Activated T-helper 1 cell treated with anti-CD3 and anti-CD28 coated beads, Interleukin-2, amount 50 U/mL, for 16 hours (primary cell): Measurements from ENCODE around the gene DESI1.
"Not testable (repeated sequence)": the region's sequence is repeated elsewhere in the genome, so short reads cannot be mapped to it uniquely, and the experiment has no call there.

Experiments
- DNase-seq, 2 donors: peaks; one replicate each; pipeline ENCODE4 v3.0.0-alpha.2; 2020; ENCODE audit warnings: low read depth in 1 of 2, low spot score in 1 of 2

DESI1 gene

DNA sequence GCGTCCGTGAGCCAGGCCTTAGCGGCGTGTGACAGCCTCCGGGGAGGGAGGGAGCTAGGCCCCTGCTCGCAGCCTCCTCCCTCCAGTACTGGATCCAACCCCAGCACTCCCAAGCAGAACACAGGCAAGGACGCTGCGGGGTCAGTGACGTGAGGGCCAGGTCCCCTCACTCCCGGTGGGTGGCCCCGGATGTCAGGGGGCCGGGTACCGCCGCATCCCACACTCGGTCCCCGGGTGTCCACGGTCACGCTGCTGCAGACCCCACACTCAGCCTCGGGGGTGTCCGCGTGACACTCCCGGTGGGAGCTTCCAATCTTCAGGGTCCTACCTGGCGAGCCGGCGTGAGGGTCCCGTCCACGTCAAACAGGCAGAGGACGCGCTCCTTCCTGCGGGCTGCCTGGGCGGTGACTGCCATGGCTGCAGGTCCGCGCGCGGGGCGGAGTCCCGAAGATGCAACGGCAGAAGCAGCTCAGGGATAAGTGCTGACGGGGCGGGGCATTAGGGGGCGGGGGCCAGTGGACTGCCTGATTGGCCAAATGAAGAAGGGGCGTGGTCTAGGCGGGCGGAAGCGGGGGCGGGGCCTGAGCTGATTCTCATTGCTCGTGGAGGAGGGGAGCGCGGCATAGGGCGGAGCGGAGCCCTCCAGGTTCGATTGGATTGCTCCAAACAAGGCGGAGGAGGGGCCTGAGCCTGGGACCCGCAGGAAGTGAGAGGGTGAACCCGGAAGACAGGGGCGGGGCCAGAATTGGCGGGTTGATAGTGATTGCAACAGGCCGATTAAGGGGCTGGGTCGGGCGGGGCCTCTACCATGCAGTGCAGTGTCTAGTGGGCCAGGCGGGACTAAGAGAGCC, 31.2 kb downstream of the DESI1 start, which contains the start of gene PMM1:
TSS of gene PMM1 (minus strand) at position 450 of the 851 bp plus-strand sequence. CDS start at position 415, 35 bp downstream.
- peak; percentile 100 for DNase-seq

DNA sequence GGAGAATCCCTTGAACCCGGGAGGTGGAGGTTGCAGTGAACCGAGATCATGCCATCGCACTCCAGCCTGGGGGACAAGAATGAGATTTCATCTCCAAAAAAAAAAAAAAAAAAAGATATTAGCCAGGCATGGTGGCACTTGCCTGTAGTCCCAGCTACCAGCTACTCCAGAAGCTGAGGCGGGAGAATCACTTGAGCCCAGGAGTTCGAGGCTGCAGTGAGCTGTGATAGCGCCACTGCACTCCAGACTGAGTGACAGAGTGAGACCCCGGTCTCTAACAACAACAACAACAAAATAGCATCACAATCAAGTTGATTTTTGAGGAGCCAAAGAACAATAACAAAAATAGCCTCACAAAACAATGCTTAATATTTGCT, 33.5 kb downstream of the DESI1 start:
- no peak for DNase-seq

DNA sequence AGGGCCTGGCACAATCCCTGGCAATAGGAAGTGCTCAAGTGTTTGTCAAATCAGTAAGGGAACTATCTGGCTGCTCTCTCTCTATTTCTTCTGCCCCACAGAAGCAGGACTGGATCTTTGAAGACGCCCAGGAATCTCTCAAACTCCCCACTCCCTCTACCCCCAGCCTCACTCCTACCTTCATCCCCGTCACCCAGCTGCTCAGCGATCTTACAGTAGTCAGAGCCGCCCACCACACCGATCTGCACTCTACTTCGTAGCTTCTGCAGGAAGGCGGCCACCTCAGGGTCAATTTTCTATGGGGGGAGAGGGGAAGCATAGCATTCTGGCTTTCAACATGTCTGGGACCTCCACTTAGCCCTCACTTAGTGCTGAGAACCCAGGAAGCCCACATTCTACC, 34.9 kb downstream of the DESI1 start:
- no peak for DNase-seq

DNA sequence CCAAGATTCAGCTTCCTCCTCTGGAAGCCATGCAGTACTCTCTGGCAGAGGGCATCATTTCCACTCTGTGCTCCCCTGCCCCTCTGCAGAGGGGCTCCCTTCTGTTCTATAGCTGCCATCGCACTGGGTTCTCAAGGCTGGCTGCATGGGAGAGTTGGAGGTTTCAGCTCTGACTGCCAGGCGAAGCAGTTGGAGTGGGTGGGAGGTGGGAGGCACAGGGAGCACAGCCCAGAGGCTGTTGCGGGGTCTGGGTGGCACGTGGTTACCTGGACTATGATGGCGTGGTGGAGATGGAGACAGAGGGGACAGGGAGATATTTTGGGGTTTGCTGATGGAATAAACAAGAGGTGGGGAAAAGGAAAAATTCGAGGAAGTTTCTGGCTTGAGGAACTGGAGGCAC, 36.0 kb downstream of the DESI1 start:
- DNase-seq, result no peak

DNA sequence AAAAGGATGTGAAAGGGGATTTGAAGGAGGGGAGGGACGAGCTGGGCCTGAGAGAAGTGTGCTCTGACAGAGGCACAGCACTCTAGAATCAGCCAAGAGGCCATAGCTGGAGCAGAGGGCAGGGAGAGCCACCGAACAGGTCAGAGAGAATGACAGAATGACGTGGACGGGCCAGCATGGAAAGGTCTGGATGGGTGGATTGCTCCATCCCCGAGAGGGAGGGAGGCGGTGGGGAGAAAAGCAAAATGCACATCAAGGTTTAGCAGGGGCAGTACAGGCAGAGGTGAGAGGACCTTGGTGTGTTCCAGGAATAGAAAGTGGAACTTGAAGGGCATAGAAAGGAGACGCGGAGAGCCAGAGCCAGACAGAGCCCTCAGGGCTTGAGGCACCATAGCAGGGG, 38.1 kb downstream of the DESI1 start:
- no peak for DNase-seq

DNA sequence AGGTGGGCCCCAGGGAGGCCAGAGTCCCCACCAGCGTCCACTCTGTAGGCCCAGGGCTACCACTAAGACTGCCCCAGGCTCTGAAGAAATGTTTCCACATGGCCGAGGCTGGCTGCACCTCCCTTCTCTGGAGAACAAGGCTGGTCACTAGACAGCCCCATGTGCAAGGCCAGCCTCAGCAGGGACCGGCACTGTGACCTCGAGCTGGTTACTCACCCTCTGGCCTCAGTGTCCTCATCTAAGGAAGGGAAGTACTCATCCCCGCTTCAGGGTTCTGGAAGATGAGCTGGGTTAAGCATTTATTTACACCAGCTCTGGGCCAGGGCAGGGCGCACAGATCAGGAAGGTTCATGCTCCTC, 40.9 kb downstream of the DESI1 start:
- no peak for DNase-seq

DNA sequence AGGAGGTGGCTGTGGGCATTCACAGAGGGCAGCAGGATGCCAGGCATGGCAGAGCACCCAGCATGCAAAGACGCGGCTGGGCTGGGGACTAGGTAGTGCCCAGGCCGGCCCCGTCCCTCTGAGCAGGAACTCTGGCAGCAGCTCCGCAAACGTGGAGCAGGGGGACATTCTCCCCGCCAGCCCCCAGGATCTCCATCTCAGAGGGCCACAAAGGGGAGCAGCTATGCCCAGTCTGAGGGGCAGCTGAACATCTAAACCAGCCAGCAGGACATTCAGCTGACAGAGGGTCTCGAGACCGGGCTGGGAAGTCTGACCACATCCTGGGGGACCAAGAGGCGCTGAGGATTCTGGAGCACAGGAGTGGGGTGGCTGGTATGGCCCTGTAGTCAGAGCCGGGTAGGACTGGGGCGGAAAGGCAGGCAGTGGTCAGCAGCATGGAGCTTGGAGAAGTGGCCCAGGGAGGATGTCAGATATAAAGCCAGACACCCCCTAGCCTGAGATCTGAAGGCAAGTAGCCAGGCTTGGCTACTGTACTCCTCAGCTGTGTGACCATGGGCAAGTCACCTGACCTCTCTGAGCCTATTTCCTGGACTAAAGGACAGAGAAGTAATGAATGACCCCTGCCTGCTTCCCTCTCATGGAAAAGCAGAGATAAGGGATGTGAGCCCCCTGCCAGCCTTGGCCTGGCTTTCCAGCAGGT, 41.4 kb downstream of the DESI1 start:
- no peak for DNase-seq

DNA sequence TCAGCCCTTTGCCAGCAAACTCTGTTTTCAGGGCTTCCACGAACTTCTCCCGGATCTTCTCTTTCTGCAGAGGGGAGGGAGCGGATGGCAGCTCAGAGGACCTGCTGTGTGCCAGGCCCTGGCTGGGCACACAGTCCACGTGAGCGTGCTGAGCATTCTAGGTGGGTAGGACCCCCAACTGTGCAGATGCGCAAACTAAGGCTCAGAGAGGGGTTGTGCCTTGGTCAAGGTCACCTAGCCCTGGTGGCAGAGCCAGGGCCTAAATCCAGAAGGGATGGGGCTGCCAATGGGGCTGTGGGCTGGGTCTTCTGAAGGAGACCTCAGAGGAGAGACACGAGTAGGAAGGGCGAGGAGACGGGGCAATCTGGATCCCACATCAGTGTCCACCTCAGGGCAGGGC, 42.0 kb downstream of the DESI1 start:
- DNase-seq, result no peak

DNA sequence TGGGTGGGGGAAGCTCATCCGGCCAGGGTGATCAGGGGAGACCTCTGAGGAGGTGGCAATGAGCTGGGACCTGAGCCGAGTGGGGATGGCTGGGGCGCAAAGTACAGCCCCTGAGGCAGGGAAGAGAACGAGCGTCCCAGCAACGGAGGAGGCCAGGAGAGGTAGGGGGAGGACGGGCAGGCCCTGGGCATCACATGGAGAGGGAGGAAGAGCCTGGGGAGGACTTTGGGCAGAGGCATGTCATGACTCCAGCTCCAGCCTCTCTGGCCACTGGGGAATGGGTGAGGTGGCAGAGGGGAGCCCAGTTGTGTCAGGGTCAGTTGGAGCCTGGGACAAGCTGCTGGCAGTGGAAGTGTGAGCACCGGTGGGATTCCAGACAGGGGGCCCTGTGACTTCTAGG, 42.7 kb downstream of the DESI1 start:
- DNase-seq, result no peak

DNA sequence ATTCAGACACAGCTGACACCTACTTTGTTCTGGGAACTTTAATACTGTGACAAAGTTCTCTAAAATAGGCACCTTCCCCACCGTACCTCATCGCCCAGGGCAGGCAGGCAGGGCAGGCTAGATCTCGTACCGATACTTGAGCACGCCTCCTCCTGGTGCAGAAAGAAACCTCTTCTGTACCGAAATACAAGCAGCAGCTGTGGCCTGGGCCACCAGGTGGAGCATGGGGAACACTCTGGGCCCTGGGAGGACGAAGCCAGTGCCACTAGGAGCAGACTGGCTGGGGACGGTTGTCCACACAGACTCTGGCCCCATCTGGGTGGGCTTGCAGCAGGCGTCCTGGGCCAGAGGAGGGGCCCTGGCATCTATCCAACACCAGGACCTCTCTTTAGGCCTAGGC, 44.0 kb downstream of the DESI1 start:
- DNase-seq, result no peak

DNA sequence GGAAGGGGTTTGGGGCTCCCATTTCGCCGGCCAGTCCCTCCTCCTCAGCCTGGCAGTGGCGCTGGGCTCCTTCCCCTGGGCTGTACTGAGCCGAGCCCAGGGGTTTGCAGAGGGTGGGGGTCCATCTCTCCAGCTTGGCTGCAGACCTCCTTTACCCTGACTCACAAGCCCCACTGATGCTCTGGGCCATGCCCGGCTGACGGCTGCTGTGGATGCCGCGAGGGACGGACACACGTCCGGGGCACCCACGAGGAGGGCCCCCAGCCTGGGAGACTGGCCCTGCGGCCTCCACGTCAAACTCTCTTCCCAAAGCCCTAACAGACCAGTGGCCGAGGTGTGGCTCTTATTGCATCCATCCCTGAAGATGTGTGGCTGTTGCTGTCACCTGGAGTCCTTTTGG, 45.3 kb downstream of the DESI1 start:
- no peak for DNase-seq

DNA sequence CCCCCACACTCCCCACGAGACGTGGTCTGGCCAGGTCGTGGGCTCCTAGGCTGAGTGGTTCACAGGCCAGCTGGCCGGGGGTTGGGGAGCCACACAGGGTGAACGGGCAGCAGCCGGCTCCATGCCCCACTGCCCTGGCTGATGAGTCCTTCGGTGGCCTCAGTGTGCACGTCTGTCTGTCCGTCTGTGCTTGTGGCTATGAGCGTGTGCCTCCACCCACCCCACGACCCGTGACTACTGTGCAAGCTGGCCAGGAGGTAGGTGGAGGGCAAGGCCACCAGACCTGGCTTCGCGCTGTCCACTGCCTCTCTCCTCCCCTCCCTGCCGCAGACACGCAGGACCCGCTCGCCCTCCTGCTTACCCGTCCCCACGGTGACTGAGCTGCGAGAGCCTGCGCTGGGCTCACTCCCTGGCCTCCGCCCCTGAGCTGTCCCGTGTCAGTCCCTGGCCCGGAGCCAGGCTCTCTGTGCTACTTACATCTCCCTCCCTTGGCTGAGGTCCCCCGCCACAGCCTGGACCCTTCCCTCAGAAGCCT, 45.9 kb downstream of the DESI1 start:
- DNase-seq, result no peak

DNA sequence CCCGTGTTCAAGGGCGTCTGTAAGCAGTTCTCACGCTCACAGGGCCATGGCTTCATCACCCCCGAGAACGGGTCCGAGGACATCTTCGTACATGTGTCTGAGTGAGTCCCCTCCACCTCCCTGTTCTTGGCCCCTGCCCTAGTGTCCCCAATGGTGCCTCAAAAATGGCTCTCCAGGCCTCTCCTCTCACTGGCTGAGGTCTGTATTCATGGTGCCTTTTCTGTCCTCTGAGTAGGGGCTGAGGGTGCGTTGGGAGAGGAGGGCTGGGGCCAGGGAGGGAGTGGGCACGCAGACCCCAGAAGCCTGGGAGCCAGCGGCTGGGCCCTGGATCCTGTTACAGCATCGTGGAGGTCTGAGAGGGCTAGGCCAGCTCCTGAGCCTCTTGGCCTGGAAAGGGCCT, 47.2 kb downstream of the DESI1 start:
- DNase-seq, result no peak

DNA sequence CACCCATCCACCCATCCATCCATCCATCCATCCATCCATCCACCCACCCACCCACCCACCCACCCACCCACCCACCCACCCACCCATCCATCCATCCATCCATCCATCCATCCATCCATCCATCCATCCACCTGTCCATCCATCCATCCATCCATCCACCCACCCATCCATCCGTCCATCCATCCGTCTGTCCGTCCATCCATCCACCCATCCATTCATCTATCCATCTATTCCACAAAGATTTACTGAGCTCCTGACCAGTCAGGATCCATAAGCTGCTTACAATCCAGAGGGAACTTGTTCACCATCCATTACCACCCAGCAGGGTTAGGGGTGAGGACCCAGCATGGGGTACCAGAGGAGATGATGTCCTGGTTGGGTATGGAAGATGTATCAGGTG, 48.5 kb downstream of the DESI1 start:
- not testable (repeated sequence) for DNase-seq

DNA sequence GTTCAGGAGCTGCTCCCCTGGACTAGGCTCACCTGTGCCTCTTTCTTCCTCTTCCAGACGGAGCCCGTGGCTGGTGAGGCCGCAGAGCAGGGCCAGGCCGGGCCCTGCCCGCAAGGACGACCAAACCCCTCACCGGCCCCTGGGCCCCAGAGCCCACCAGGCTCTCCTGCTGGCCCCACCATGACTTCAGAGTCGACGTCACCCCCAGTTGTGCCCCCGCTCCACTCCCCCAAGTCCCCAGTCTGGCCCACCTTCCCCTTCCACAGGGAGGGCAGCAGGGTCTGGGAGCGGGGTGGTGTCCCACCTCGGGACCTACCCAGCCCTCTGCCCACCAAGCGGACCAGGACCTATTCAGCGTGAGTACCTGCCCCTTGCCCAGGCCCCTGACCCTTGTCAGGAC, 49.1 kb downstream of the DESI1 start:
- no peak for DNase-seq

DNA sequence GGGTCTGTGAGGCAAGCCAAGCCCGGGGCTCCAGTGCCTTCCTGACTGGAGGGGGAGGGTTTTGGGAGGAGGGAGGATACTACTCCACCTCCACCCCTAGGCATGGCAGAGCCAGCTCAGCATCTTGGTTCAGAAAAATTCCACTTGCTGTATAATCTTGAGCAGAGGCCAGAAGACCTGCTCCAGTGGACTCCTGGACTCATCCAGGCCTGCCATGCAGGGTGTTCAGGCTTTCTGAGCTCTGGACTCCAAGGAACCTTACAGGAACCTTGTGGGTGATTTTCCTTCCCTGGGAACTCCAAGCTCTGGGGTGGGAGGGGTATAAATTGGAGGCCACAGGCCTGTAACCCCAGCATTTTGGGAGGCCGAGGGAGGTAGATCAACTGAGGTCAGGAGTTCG, 50.6 kb downstream of the DESI1 start:
- DNase-seq, result no peak

DNA sequence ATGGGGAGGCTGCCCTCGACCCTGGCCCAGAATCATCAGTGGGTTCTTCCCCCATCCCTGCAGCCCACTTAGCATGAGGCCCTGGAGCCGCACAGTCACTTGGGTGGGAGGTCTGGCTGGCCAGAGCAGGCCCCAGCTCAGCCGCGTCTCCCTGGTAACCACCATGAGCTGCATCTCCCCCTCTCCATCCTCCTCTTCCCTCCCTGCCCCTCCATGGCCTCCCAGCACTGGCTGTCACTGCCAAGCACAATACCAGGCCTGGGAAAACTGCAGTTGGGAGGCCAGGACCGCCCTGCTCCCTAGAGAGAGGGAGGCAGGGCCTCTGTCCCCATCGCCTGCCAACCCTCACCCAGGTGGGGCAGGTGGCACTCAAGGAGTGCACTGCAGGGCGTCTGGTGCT, 52.0 kb downstream of the DESI1 start:
- DNase-seq, result no peak

DNA sequence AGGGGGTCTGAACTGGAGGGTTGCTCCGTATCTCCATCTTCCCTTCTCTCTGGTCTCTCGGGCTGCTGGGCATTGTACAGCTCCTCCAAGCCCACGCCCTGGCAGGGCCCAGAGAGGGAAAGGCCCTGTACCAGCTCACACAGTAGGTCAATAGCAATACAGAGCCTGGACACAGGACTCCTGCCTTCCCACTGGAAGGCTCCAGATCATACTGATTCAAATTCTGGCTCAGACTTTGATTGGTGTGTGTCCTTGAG, 53.4 kb downstream of the DESI1 start:
- DNase-seq, result no peak

DNA sequence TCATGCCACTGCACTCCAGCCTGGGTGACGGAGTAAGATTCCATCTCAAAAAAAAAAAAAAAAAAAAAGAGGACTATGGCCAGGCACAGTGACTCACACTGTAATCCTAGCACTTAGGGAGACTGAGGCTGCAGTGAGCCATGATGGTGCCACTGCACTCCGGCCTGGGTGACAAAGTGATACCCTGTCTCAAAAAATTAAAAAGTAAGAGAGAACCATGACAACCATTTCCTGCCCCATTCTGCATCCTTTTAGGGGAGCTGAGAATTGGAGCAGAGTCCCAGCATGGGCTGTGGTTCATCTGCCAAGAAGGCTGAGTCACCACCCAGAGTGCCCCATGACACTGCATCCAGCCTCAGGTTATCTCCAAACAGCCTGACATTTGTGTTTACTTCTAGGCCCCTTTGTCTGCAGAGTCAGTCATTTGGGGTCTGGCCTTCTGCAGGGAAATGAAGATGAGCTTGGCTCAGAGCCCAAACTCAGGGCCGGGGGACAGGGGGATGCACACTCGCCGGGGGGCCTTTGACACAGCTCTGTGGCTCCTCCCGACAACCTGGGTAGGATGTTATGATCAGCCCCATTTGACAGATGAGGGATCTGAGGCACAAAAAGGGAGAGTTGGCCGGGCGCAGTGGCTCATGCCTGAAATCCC, 55.3 kb downstream of the DESI1 start:
- DNase-seq, result no peak

DNA sequence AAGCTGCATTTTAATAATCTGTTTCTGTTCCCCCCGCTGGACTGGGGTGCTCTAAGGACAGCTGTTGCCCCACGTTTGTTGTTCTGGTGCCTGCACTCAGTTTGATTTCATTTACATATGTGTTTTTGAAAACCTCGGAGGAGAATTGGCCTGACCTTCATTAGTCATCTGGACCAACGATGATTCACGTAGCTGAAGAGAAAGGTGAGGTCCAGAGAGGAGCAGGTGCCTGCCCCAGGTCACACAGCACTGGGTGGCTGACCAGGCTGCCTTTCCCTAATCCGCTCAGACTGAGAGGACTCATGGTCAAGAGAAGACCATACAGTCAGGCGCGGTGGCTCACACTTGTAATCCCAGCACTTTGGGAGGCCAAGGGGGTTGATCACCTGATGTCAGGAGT, 56.3 kb downstream of the DESI1 start:
- DNase-seq, result no peak

DNA sequence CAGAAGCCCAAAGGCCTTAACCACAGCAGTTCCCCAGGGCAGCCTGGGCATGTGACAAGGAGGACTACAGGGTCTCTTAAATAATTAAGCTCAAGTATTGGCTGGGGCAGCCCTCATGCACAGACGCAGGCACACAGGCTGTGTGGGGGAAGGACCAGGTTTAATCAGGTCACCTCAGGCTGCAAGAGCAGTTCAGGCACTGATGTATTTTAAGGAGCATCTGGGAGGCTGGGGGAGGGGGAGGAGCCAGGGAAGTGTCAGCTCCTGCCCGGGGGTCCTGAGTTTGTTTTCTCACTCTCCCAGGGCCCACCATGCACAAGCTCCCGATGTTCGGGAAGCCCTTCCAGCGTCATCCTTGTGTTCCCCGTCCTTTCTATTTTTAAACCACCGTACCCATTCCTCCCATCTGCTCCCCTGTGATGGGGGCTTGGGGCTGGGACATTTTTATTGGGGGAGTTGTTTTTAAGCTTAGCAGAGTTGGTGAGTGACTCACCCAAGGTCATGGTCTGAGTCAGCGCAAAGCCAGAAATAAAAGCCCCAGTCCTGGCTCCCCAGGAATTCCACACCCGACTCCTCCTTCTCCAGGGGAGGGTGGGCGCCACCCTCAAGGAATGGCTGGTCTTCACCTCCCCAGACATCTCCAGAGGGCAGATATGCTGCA, 57.7 kb downstream of the DESI1 start:
- no peak for DNase-seq

DNA sequence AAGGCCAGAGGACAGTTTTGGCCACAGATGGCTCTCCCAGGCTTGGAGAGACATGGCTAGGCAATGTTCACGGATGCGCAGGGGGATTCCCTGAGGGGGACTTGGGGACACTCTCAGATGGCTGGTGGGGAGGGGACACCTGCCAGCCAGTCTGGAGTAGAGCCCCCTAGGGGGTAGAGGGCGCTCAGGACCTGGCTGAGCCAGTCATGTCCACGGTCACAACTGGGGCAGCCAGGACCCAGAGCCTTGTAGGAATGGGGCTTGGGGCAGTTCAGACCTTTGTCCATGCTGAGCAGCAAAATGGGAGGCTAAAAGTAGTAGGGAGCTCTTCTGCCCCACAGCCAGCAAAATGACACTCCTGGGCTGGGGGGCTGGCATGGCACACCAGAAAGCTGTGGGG, 58.4 kb downstream of the DESI1 start:
- DNase-seq, result no peak
